ENCODE results near the gene F11.
"Not testable (repeated sequence)": the region's sequence is repeated elsewhere in the genome, so short reads cannot be mapped to it uniquely, and the experiment has no call there.

F11 gene

DNA sequence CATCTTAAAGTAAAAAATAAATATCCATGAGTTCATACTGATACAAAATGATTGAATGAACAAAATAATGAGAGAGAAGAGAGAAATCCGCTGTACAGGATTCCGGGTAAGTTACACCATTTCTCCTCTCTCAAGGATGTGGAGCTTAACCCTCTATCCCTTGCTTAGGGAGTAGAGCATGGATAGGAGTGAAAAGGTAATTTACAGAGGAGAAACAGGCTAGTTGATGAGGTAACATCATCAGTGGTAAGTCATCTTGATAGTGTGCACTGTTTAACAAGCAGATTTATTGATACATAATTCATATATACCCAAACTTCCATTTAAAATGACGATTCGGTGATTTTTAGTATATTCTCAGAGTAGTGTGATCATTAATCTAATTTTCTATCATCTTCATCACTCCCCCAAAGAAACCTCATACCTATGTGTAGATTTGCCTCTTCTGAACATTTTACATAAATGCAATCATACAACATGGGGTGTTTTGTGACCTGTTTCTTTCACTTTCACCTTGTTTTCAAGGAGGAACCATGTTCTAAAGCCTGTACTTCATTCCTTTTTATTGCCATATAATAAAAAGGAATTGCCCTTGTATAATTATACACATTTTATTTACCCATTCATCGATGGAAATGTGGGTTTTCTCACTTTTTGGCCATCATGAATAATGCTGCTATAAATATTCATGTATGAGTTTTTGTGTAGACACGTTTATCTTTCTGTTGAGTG is 34.8 kb downstream of the F11 start:
- H3K27ac Mint-ChIP-seq, result no peak overlapping the region
- H3K4me3 Mint-ChIP-seq, result no peak overlapping the region
- peaks cover 0 to 3% of the 10 kb centered on the region in 2 donors for H3K9me3 Mint-ChIP-seq
- no peaks in the 10 kb centered on the region for H3K36me3 Mint-ChIP-seq
- DNase-seq, result no peak
- peaks cover 4 to 7% of the 10 kb centered on the region in 2 donors for H3K4me1 Mint-ChIP-seq
- no peak for ATAC-seq (replicated peaks)
- H3K27me3 Mint-ChIP-seq, result peaks cover 38 to 45% of the 10 kb centered on the region in 2 donors

DNA sequence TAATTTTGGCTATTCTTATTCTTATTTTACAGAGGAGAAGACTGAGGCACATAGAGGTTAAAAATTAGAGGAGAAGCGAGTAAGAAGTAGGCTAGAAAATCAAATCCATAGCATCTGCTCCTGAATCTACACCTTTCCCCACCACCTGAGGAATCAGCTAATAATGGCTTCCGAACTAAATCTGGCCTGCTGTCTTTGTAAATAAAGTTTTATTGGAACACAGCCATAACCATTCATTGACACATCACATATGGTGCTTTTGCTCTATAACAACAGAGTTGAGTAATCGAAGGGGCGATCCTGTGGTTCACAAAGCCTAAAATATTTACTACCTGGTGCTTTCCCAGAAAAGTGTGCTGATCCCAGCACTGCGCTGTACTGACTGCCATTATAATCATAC is 38.2 kb downstream of the F11 start:
- Mint-ChIP-seq H3K36me3 (no peaks in the 10 kb centered on the region), H3K9me3 (no peaks in the 10 kb centered on the region), H3K4me3 (no peak overlapping the region), H3K4me1 (no peaks in the 10 kb centered on the region), H3K27ac (no peak overlapping the region), H3K27me3 (peaks cover 18 to 41% of the 10 kb centered on the region in 2 donors)
- DNase-seq, result no peak
- ATAC-seq (replicated peaks), result no peak

GRCh38 chr4:186304866-186305505 is 39.0 kb downstream of the F11 start:
- Mint-ChIP-seq H3K36me3 (no peaks in the 10 kb centered on the region), H3K27ac (no peak overlapping the region), H3K4me1 (no peaks in the 10 kb centered on the region), H3K27me3 (peaks cover 10 to 33% of the 10 kb centered on the region in 2 donors), H3K4me3 (no peak overlapping the region), H3K9me3 (no peaks in the 10 kb centered on the region)
- ATAC-seq (replicated peaks) (no peak), DNase-seq (no peak)

DNA sequence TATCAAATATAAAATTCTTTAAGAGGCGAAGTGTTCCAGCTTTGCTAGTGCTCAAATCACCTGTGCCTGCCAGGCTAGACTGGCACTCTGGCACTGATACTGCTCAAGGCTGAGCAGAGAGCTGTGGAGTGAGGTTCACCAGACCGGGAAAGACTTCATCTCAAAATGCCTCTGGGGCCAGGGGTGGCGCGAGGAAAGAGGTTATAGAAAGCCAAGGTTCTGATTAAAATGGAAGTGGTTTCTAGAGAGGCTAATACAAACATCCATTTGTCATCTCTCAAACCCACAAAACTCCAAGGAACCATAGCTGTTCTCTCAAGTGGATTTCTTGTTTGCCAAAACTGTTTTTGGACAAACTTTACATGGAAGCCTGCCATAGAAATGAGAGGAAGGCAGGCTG is 41.5 kb downstream of the F11 start:
- no peaks in the 10 kb centered on the region for H3K36me3 Mint-ChIP-seq
- ATAC-seq (replicated peaks) (no peak), DNase-seq (no peak)
- H3K27ac Mint-ChIP-seq, result no peak overlapping the region
- H3K27me3 Mint-ChIP-seq, result peaks cover 9 to 36% of the 10 kb centered on the region in 2 donors
- H3K9me3 Mint-ChIP-seq, result no peaks in the 10 kb centered on the region
- H3K4me1 Mint-ChIP-seq, result no peaks in the 10 kb centered on the region
- H3K4me3 Mint-ChIP-seq, result no peak overlapping the region

- Mint-ChIP-seq H3K27ac (no peak overlapping the region), H3K4me3 (no peak overlapping the region), H3K9me3 (no peaks in the 10 kb centered on the region), H3K36me3 (no peaks in the 10 kb centered on the region), H3K27me3 (peaks cover 9 to 35% of the 10 kb centered on the region in 2 donors), H3K4me1 (no peaks in the 10 kb centered on the region)
- DNase-seq, result no peak
- ATAC-seq (replicated peaks), result no peak
These were observed 41.9 kb downstream of the F11 start for GRCh38 chr4:186307916-186308315.

GRCh38 chr4:186318481-186318880 is 52.5 kb downstream of the F11 start:
- DNase-seq, result no peak
- H3K4me3 Mint-ChIP-seq, result no peak overlapping the region
- H3K9me3 Mint-ChIP-seq, result no peaks in the 10 kb centered on the region
- no peak for ATAC-seq (replicated peaks)
- H3K4me1 Mint-ChIP-seq, result no peaks in the 10 kb centered on the region
- no peaks in the 10 kb centered on the region for H3K36me3 Mint-ChIP-seq
- no peaks in the 10 kb centered on the region for H3K27me3 Mint-ChIP-seq
- H3K27ac Mint-ChIP-seq, result no peak overlapping the region

GRCh38 chr4:186324660-186325059 is 58.7 kb downstream of the F11 start:
- not testable (repeated sequence) for H3K36me3 Mint-ChIP-seq; H3K9me3 Mint-ChIP-seq; H3K4me3 Mint-ChIP-seq; DNase-seq; H3K27ac Mint-ChIP-seq; H3K27me3 Mint-ChIP-seq; H3K4me1 Mint-ChIP-seq; ATAC-seq (replicated peaks)

GRCh38 chr4:186326391-186326790 is 60.4 kb downstream of the F11 start:
- Mint-ChIP-seq H3K4me3 (no peak overlapping the region), H3K36me3 (no peaks in the 10 kb centered on the region), H3K27ac (no peak overlapping the region), H3K4me1 (no peaks in the 10 kb centered on the region), H3K27me3 (no peaks in the 10 kb centered on the region), H3K9me3 (peaks cover 2 to 4% of the 10 kb centered on the region in 2 donors)
- DNase-seq (no peak), ATAC-seq (replicated peaks) (no peak)

GRCh38 chr4:186329372-186329771 is 63.4 kb downstream of the F11 start:
- Mint-ChIP-seq H3K36me3 (no peaks in the 10 kb centered on the region), H3K9me3 (peaks cover 14 to 15% of the 10 kb centered on the region in 2 donors), H3K27ac (no peak overlapping the region), H3K4me3 (no peak overlapping the region), H3K27me3 (no peaks in the 10 kb centered on the region), H3K4me1 (no peaks in the 10 kb centered on the region)
- DNase-seq (no peak), ATAC-seq (replicated peaks) (no peak)

DNA sequence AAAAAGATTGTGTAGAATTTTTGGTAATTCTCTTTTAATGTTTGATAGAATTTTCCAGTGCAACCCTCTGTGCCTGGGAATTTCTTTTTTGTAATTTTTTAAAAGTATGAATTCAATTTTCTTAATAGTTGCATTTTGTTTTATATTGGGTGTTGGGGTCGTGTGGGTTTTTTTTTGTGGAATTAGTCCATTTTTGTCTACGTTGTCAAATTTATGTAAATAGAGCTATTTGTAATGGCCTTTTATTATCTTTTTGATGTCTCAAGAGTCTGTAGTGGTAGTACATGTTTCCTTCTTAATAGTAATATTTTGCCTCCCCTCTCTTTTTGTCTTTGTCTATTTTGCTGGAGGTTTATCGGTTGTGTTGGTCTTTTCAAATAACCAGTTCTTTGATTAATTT is 64.4 kb downstream of the F11 start:
- H3K36me3 Mint-ChIP-seq, result no peaks in the 10 kb centered on the region
- peaks cover 17% of the 10 kb centered on the region in 2 donors for H3K9me3 Mint-ChIP-seq
- DNase-seq, result no peak
- H3K4me3 Mint-ChIP-seq, result no peak overlapping the region
- no peaks in the 10 kb centered on the region for H3K27me3 Mint-ChIP-seq
- no peak overlapping the region for H3K27ac Mint-ChIP-seq
- H3K4me1 Mint-ChIP-seq, result no peaks in the 10 kb centered on the region
- ATAC-seq (replicated peaks), result no peak

DNA sequence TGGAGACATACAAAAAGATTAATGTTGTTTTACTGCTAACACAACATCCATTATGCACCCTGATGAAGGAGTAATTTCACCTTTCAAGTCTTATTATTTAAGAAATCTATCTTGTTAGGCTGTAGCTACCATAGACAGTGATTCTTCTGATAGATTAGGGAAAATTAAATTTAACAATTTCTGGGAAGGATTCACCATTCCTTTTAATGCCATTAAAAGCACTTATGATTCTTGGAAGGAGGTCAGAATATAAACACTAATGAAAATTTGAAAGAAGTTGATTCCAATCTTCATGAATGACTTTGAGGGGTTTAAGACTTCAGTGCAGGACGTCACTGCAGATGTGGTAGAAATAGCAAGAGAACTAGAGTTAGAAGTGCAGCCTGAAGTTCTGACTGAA is 69.8 kb downstream of the F11 start:
- Mint-ChIP-seq H3K36me3 (no peaks in the 10 kb centered on the region), H3K27ac (no peak overlapping the region), H3K4me1 (no peaks in the 10 kb centered on the region), H3K9me3 (peaks cover 13 to 16% of the 10 kb centered on the region in 2 donors), H3K27me3 (no peaks in the 10 kb centered on the region), H3K4me3 (no peak overlapping the region)
- no peak for ATAC-seq (replicated peaks)
- no peak for DNase-seq
